NOMO-1 treated with DMSO at 0.1 percent for 48 hours (cell line): ENCODE results near the gene TMEM184C.

Experiments
- DNase-seq: peaks from one replicate; lab custom pipeline; 2025; ENCODE audit not compliant: unreplicated experiment; lab: John Stamatoyannopoulos, UW

TMEM184C gene

GRCh38 chr4:147617173-147617840 is at the start of gene TMEM184C:
TMEM184C (plus strand) TSS chr4:147617397; CDS start chr4:147617957, 560 bp downstream.
- DNase-seq: peak; percentile 94

GRCh38 chr4:147570616-147571015 is 46.6 kb upstream of the TMEM184C start:
- DNase-seq: no peak

- no peak for DNase-seq
These were observed 46.0 kb upstream of the TMEM184C start for GRCh38 chr4:147571036-147571770.

- DNase-seq: no peak
These were observed 41.1 kb upstream of the TMEM184C start for GRCh38 chr4:147576084-147576483.

GRCh38 chr4:147578051-147578476 is 39.1 kb upstream of the TMEM184C start:
- no peak for DNase-seq

DNA sequence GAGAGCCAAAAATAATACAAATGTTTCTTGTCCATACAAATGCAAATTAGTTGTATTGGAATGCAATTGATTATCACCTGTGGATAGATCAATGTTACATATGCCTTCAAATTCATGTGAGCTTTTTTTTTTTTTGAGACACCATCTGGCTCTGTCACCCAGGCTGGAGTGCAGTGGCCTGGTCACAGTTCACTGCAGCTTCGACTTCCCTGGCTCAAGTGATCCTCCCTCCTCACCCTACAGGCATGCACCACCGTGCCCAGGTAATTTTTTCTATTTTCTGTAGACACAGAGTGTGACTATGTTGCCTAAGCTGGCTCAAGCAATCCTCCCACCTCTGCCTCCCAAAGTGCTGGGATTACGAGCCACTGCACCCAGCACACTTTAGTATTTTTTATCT is 38.6 kb upstream of the TMEM184C start:
- no peak for DNase-seq

DNA sequence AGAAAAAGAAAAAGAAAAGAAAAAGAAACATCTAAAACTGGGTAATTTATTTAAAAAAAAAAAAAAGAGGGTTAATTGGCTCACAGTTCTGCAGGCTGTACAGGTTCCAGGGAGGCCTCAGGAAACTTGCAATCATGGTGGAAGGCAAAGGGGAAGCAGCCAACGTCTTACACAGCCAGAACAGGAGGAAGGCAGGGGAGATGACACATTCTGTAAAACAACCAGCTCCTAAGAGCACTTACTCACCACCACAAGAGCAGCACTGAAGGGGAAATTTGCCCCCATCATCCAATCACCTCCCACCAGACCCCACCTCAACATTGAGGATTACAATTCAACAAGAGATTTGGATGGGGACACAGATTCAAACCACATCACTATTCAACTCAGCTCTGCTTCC is 36.8 kb upstream of the TMEM184C start:
- no peak for DNase-seq

DNA sequence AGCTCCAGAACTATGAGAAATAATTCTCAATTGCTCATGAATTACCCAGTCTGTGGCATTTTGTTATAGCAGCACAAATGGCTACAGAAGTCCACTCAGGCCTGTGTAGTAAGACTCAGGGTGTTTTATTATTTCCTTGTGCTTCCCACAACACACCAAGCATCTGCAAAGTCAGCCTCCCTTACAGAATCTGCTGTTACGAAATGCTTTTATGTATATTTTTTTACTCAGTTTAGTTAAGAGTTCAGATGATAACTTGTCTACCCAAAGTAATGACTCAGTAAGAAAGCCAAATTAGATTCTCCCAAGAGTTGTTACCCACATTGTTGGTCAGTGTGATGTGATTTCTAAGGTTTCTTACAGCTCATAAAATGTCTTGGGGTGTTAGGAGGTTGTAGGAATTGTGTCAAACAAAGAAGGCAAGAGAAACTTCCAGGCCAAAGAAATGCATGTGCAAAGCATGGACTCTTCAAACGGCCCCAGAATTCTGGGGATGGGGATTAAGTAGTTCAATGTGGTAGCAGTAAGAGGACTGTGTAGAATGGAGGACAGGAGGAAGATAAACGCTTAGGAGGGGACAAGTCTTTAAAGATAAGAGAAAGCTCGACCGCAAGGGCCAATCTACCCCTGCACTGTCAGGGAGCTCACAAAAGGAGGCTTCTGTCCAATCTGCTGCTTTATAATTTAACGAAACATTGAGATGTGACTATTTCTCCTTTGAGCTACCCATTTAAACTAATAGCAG is 35.4 kb upstream of the TMEM184C start:
- DNase-seq: no peak

GRCh38 chr4:147582386-147583060 is 34.7 kb upstream of the TMEM184C start:
- no peak for DNase-seq

GRCh38 chr4:147583876-147584275 is 33.3 kb upstream of the TMEM184C start:
- no peak for DNase-seq

DNA sequence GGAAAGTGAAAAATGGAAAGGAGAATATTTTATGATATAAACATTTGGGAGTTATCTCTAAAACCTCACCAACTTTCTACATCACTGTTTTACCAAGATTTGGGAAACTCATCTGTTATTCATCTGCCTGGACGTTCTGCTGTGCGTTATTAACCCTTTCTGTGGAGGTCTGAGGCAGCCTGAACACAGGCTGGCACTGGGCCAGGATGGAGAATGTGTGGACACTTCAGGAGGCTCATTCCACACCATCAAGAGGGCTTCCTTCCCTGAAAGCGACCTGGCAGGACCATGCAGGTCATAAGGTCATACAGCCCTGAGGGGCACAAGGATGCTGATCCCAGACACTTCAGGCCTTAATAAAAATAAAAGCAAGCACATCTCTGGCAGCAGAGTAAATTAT is 31.2 kb upstream of the TMEM184C start:
- DNase-seq: no peak

GRCh38 chr4:147586637-147587036 is 30.6 kb upstream of the TMEM184C start:
- DNase-seq: no peak

- no peak for DNase-seq
These were observed 30.2 kb upstream of the TMEM184C start for GRCh38 chr4:147587041-147587440.

- DNase-seq: no peak
These were observed 27.6 kb upstream of the TMEM184C start for GRCh38 chr4:147589586-147589985.

DNA sequence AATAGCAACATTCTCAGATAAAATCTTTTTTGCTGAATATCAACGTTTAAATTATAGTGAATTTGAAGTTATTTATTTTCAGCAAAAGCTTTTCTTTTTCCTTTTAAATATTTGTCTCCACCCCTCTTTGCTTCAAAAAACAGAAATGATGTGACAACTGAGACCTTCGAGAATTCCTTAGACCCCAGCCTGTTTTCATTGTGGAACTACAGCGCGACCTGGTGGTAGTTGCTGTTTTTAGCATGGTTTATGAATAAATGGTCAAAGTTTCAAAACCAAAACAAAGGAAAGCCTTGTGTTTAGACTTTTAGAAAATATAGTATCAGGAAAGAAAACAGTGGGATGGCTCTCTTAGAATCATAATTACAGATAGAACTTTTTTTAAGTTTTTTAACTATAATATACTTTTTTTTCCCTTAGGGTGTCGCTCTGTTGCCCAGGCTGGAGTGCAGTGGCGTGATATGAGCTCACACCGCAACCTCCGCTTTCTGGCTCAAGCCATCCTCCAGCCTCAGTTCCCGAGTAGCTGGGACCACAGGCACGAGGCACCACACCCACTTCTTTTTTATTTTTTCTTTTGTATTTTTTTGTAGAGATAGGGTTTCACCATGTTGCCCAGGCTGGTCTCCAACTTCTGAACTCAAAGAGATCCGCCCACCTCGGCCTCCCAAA is 26.8 kb upstream of the TMEM184C start:
- peak; percentile 8 for DNase-seq

- no peak for DNase-seq
These were observed 26.1 kb upstream of the TMEM184C start for GRCh38 chr4:147591106-147591505.

DNA sequence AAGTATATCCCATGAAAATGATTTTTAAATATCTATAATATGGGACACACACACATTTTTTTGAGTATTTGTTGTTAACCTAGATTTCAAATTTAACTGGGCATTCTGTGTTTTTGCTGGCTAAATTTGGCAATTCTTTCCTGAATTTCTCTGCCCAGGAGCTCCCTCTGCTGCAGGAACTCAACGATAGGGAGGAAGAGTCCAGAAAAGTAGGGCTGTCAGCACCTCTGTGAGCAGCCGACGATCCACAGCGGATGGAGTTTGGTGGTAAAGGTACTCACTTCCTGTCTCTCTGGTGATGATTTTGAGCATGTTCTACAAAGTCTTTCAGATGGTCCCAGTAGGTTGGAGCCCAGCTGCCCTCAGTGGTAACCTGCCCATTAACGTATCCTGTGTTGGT is 23.1 kb upstream of the TMEM184C start:
- DNase-seq: no peak

- DNase-seq: no peak
These were observed 22.6 kb upstream of the TMEM184C start for GRCh38 chr4:147594578-147594977.

DNA sequence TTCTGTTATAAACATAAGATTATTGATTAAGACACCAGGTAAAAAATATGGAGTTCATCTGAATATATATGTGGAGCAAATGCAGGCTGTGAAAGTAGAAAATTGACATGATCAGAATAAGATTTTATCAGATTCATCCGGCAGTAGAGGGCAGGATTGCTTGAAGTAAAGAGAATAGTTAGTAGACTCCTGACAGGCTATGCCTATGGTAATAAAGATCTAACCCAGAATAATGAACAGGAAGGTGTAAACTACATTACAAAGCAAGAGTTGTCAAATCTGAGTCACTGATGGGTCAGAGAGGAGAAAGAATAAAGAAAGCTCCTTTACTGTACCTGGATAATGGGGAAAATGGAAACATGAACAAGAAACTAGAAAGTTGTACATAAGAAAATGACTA is 20.8 kb upstream of the TMEM184C start:
- peak; percentile 6 for DNase-seq

- DNase-seq: no peak
These were observed 20.2 kb upstream of the TMEM184C start for GRCh38 chr4:147596981-147597380.

DNA sequence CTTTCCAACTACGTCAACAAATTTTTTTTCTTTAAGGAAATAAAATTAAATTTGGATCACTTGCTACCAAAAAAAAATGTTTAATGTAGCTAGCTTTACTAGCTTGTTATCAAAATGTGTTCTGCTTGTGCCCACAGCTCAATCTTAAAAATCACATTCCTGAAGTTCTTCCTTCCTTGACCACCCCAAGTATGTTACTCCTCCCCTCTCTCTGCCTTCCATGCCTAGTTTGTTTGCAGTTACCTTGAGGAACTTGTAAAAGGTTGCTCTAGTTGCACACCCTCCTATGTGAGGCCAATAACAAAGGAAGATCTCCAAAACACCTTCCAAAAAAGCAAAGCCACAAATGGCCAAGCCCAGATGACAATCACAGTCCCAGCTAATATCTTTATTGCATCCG is 19.6 kb upstream of the TMEM184C start:
- no peak for DNase-seq
